GM10266 (cell line): ENCODE measurements around the gene HSD11B2.

ENCODE experiments used
- DNase-seq: peaks from one replicate; pipeline ENCODE4 v3.0.0; 2012; ENCODE audit errors: extremely low spot score
- CTCF ChIP-seq: IDR thresholded peaks from 2 replicates; pipeline ENCODE4 v1.5.1; 2012; ENCODE audit warnings: mild to moderate bottlenecking, low read depth; ENCODE audit not compliant: control insufficient read depth, insufficient read depth; ENCODE audit errors: missing control alignments

HSD11B2 gene

GRCh38 chr16:67393788-67394154 is 37.1 kb upstream of the HSD11B2 start:
- DNase-seq = no peak
- no peak for TF ChIP-seq CTCF

- no peak for TF ChIP-seq CTCF
- no peak for DNase-seq
Measured at GRCh38 chr16:67394155-67395104, 36.5 kb upstream of the HSD11B2 start.

- TF ChIP-seq CTCF = no peak
- DNase-seq = no peak
Measured at GRCh38 chr16:67395105-67395457, 35.8 kb upstream of the HSD11B2 start.

GRCh38 chr16:67395458-67396158 is 35.3 kb upstream of the HSD11B2 start:
- TF ChIP-seq CTCF = no peak
- DNase-seq = no peak

GRCh38 chr16:67396159-67397035 is 34.5 kb upstream of the HSD11B2 start:
- no peak for TF ChIP-seq CTCF
- DNase-seq = no peak

GRCh38 chr16:67397036-67397801 is 33.7 kb upstream of the HSD11B2 start:
- TF ChIP-seq CTCF = no peak
- DNase-seq = no peak
